Psoas muscle (tissue), 8 donors: ENCODE data around the gene FGGY. TPM values are rescaled to one million over a fixed set of nuclear protein-coding genes. Genes with fewer than 3 reads are reported as not detected.

Source experiments
- ATAC-seq, 4 donors: fragments of 200-7000 bp; cut with Tn5 transposase; one replicate each; pipeline ENCODE4 v1.9.1; 2020; ENCODE audit warnings: moderate library complexity in 3 of 4, mild to moderate bottlenecking in 2 of 4
- DNase-seq, 2 donors: peaks; one replicate each; pipeline ENCODE4 v3.0.0-alpha.2; 2020
- H3K27ac ChIP-seq: fragments of 200-600 bp; one replicate; pipeline ENCODE4 v1.8.0; 2022
- H3K27me3 ChIP-seq, 3 donors: fragments of 200-600 bp in 1 of 3; one replicate each; pipeline versions ENCODE4 v1.6.1 to v1.8.0; 2013 to 2022; ENCODE audit warnings: low read length in 2 of 3, mild to moderate bottlenecking in 2 of 3, moderate library complexity in 1 of 3; ENCODE audit not compliant: insufficient read depth in 3 of 3
- H3K36me3 ChIP-seq, 2 donors: fragments of 200-600 bp in 1 of 2; one replicate each; pipeline versions ENCODE4 v1.6.1 to v1.8.0; 2013 to 2022; ENCODE audit warnings: low read depth in 1 of 2, mild to moderate bottlenecking in 1 of 2, moderate library complexity in 1 of 2; ENCODE audit not compliant: insufficient read depth in 1 of 2
- H3K4me1 ChIP-seq: fragments of 200-600 bp; one replicate; pipeline ENCODE4 v1.8.0; 2022
- H3K4me3 ChIP-seq: fragments of 200-600 bp; one replicate; pipeline ENCODE4 v1.8.0; 2022; ENCODE audit warnings: mild to moderate bottlenecking
- H3K9me3 ChIP-seq: fragments of 200-600 bp; one replicate; pipeline ENCODE4 v1.8.0; 2022
- CTCF ChIP-seq: fragments of 200-600 bp; IDR thresholded peaks from one replicate; pipeline ENCODE4 v1.8.0; 2022; ENCODE audit warnings: antibody characterized with exemption
- WGBS, 3 donors: extraction: QIAGEN DNeasy Blood & Tissue Kit; methylation state at CpG; one replicate each; pipeline versions ENCODE4 v1.1.6 to v1.1.7; 2013; 5-methylcytosine and 5-hydroxymethylcytosine counted together
- intact Hi-C, 2 donors: fragments of 100-400 bp; cut with DNase I; formaldehyde crosslinking; loops; one replicate each; pipeline versions ENCODE4 v1.11.0 to v1.14.2; 2022
- polyA plus RNA-seq, 3 donors: library from polyadenylated mRNA; stranded (reverse); fragments of 200-250 nt; gene quantifications; one replicate each; pipeline ENCODE4 v1.2.3, GENCODE V29; 2013
- total RNA-seq, 4 donors: library from RNA; stranded (reverse); fragmentation: NEBNext Ultra II Directional in 2 of 4; extraction: Animal tissue kit (Norgen Biotek cat#: 25700) in 2 of 4; gene quantifications; one replicate each; pipeline versions ENCODE4 v1.2.1 to v1.2.4, GENCODE V29; 2021 to 2023
- donor health status: healthy with polysubstance abuse.
- donor health status: DM: no; HTN: no; CAD: no; lungs with moderate emphysema.
- donor health status: Bipolar disorder and iron deficiency.
- donor health status: healthy.
- donor health status: DM: yes; HTN: yes; CAD: no.
- donor health status: DM: no; HTN: no; CAD: no.
- donor health status: DM: no; HTN: no; CAD: no.
- donor health status: DM: yes; HTN: yes; CAD: no.

The FGGY gene
- total and polyA plus RNA-seq, 7 donors: 11.9 to 72.2 (median 46.5) TPM

- H3K9me3 ChIP-seq: no peaks in the 10 kb centered on the region
- H3K4me1 ChIP-seq: peaks cover 10% of the 10 kb centered on the region
- TF ChIP-seq CTCF: no peak
- ATAC-seq (no peak), DNase-seq (no peak)
- no peak overlapping the region for H3K4me3 ChIP-seq
- no peaks in the 10 kb centered on the region for H3K36me3 ChIP-seq
- WGBS, 3 donors: 72 to 88% (median 77%) methylated on average over 4 of the region's 4 CpGs
- intact Hi-C loops: loop anchor here in 1 of 2 donors (5.0 kb wide), 1 partner anchor 128 kb away; no protein-coding TSS in a partner anchor
- no peak overlapping the region for H3K27ac ChIP-seq
- H3K27me3 ChIP-seq: no peaks in the 10 kb centered on the region
Measured at GRCh38 chr1:59285691-59286090, 11.2 kb upstream of the FGGY start.

- Histone ChIP-seq H3K4me3 (no peak overlapping the region), H3K4me1 (peaks cover 34% of the 10 kb centered on the region), H3K9me3 (no peaks in the 10 kb centered on the region), H3K36me3 (no peaks in the 10 kb centered on the region), H3K27me3 (no peaks in the 10 kb centered on the region), H3K27ac (no peak overlapping the region)
- intact Hi-C loops: loop anchor here in 1 of 2 donors (5.0 kb wide), 1 partner anchor 131 kb away; no protein-coding TSS in a partner anchor
- ATAC-seq: no peak
- no peak for DNase-seq
- 87 to 93% (median 92%) methylated on average over 3 of the region's 3 CpGs for WGBS, 3 donors
- no peak for TF ChIP-seq CTCF
Measured at GRCh38 chr1:59288046-59288445, 8.8 kb upstream of the FGGY start.

- H3K36me3 ChIP-seq: no peaks in the 10 kb centered on the region
- H3K4me3 ChIP-seq: no peak overlapping the region
- no peaks in the 10 kb centered on the region for H3K27me3 ChIP-seq
- DNase-seq: no peak
- peak overlapping the region; percentile 95 for H3K27ac ChIP-seq
- intact Hi-C loops: loop anchor here in 1 of 2 donors (5.0 kb wide), 1 partner anchor 132 kb away; no protein-coding TSS in a partner anchor
- H3K4me1 ChIP-seq: peaks cover 41% of the 10 kb centered on the region
- TF ChIP-seq CTCF: no peak
- WGBS, 3 donors: 96 to 100% (median 97%) methylated on average over 2 of the region's 2 CpGs
- ATAC-seq: no peak
- H3K9me3 ChIP-seq: no peaks in the 10 kb centered on the region
Measured at GRCh38 chr1:59289570-59289969, 7.3 kb upstream of the FGGY start.

- peaks cover 47% of the 10 kb centered on the region for H3K4me1 ChIP-seq
- H3K9me3 ChIP-seq: no peaks in the 10 kb centered on the region
- ATAC-seq (peak; percentile 69 to 89 (median 87)), DNase-seq (peak; percentile 46 to 78)
- TF ChIP-seq CTCF: peak; percentile 42
- no peak overlapping the region for H3K4me3 ChIP-seq
- H3K27ac ChIP-seq: peak overlapping the region; percentile 95
- WGBS, 3 donors: 54 to 76% (median 55%) methylated on average over 9 of the region's 9 CpGs
- no peaks in the 10 kb centered on the region for H3K36me3 ChIP-seq
- intact Hi-C loops: loop anchor here (5.0 to 10.0 kb wide), 5 partner anchors 88 to 396 kb away; no protein-coding TSS in a partner anchor
- H3K27me3 ChIP-seq: no peaks in the 10 kb centered on the region
Measured at GRCh38 chr1:59290193-59290949, 6.5 kb upstream of the FGGY start.
